ENCODE data around the gene SLC47A1.
"Not testable (repeated sequence)": the region's sequence is repeated elsewhere in the genome, so short reads cannot be mapped to it uniquely, and the experiment has no call there.

The SLC47A1 gene

GRCh38 chr17:19533718-19534561 is at the start of gene SLC47A1:
SLC47A1 (plus strand) TSS chr17:19533854; CDS start chr17:19533940, 86 bp downstream.
- in situ Hi-C loops (cut with MboI; ENCODE audit: low sequenced_read_pairs) = no loop called here

GRCh38 chr17:19485800-19486340 is 47.8 kb upstream of the SLC47A1 start:
- in situ Hi-C loops (cut with MboI; ENCODE audit: low sequenced_read_pairs) = no loop called here

- in situ Hi-C loops (cut with MboI; ENCODE audit: low sequenced_read_pairs) = no loop called here
Measured at GRCh38 chr17:19486351-19487023, 47.2 kb upstream of the SLC47A1 start.

GRCh38 chr17:19487024-19487600 is 46.5 kb upstream of the SLC47A1 start:
- in situ Hi-C loops (cut with MboI; ENCODE audit: low sequenced_read_pairs) = no loop called here

GRCh38 chr17:19492141-19492540 is 41.5 kb upstream of the SLC47A1 start:
- in situ Hi-C loops (cut with MboI; ENCODE audit: low sequenced_read_pairs) = no loop called here

GRCh38 chr17:19494961-19495806 is 38.5 kb upstream of the SLC47A1 start:
- in situ Hi-C loops (cut with MboI; ENCODE audit: low sequenced_read_pairs) = no loop called here

GRCh38 chr17:19495828-19496528 is 37.7 kb upstream of the SLC47A1 start:
- in situ Hi-C loops (cut with MboI; ENCODE audit: low sequenced_read_pairs) = no loop called here

- in situ Hi-C loops (cut with MboI; ENCODE audit: low sequenced_read_pairs) = no loop called here
Measured at GRCh38 chr17:19497624-19498023, 36.0 kb upstream of the SLC47A1 start.

GRCh38 chr17:19501219-19501618 is 32.4 kb upstream of the SLC47A1 start:
- in situ Hi-C loops (cut with MboI; ENCODE audit: low sequenced_read_pairs) = no loop called here

GRCh38 chr17:19502517-19502916 is 31.1 kb upstream of the SLC47A1 start:
- in situ Hi-C loops (cut with MboI; ENCODE audit: low sequenced_read_pairs) = no loop called here

- in situ Hi-C loops (cut with MboI; ENCODE audit: low sequenced_read_pairs) = not testable (repeated sequence)
Measured at GRCh38 chr17:19505561-19505960, 28.1 kb upstream of the SLC47A1 start.

GRCh38 chr17:19507775-19508576 is 25.7 kb upstream of the SLC47A1 start:
- in situ Hi-C loops (cut with MboI; ENCODE audit: low sequenced_read_pairs) = no loop called here

GRCh38 chr17:19508577-19508867 is 25.1 kb upstream of the SLC47A1 start:
- in situ Hi-C loops (cut with MboI; ENCODE audit: low sequenced_read_pairs) = no loop called here

- in situ Hi-C loops (cut with MboI; ENCODE audit: low sequenced_read_pairs) = not testable (repeated sequence)
Measured at GRCh38 chr17:19509281-19509852, 24.3 kb upstream of the SLC47A1 start.

- in situ Hi-C loops (cut with MboI; ENCODE audit: low sequenced_read_pairs) = no loop called here
Measured at GRCh38 chr17:19510903-19511302, 22.8 kb upstream of the SLC47A1 start.

- in situ Hi-C loops (cut with MboI; ENCODE audit: low sequenced_read_pairs) = no loop called here
Measured at GRCh38 chr17:19513897-19514488, 19.7 kb upstream of the SLC47A1 start.

- in situ Hi-C loops (cut with MboI; ENCODE audit: low sequenced_read_pairs) = no loop called here
Measured at GRCh38 chr17:19517699-19518098, 16.0 kb upstream of the SLC47A1 start.

- in situ Hi-C loops (cut with MboI; ENCODE audit: low sequenced_read_pairs) = not testable (repeated sequence)
Measured at GRCh38 chr17:19519388-19520291, 14.0 kb upstream of the SLC47A1 start.

All from hTERT RPE-1 (cell line).